Lower lobe of right lung (tissue), 2 donors: ENCODE results near the gene JAZF1. TPM values are rescaled to one million over a fixed set of nuclear protein-coding genes. Genes with fewer than 3 reads are reported as not detected.
A peak's percentile ranks its signal among the peaks of the same experiment; 100 is the strongest.

Source experiments
- ATAC-seq, 2 donors: fragments of 200-7000 bp; cut with Tn5 transposase; one replicate each; pipeline ENCODE4 v1.9.1; 2020 to 2022; ENCODE audit warnings: mild to moderate bottlenecking in 2 of 2, moderate library complexity in 2 of 2
- DNase-seq: peaks from one replicate; pipeline ENCODE4 v3.0.0-alpha.2; 2020
- H3K27ac ChIP-seq: fragments of 200-600 bp; one replicate; pipeline ENCODE4 v1.8.0; 2022
- H3K27me3 ChIP-seq: fragments of 200-600 bp; one replicate; pipeline ENCODE4 v1.8.0; 2022; ENCODE audit warnings: low read depth
- H3K36me3 ChIP-seq: fragments of 200-600 bp; one replicate; pipeline ENCODE4 v1.8.0; 2022; ENCODE audit warnings: mild to moderate bottlenecking
- H3K4me1 ChIP-seq: fragments of 200-600 bp; one replicate; pipeline ENCODE4 v1.8.0; 2022
- H3K4me3 ChIP-seq: fragments of 200-600 bp; one replicate; pipeline ENCODE4 v1.8.0; 2022; ENCODE audit warnings: mild to moderate bottlenecking
- H3K9me3 ChIP-seq: fragments of 200-600 bp; one replicate; pipeline ENCODE4 v1.8.0; 2022
- CTCF ChIP-seq: fragments of 200-600 bp; IDR thresholded peaks from one replicate; pipeline ENCODE4 v1.8.0; 2022; ENCODE audit warnings: antibody characterized with exemption, mild to moderate bottlenecking
- intact Hi-C: fragments of 100-400 bp; cut with DNase I; formaldehyde crosslinking; loops from one replicate; pipeline ENCODE4 v1.11.0; 2022
- total RNA-seq: library from RNA; stranded (reverse); fragmentation: NEBNext Ultra II Directional; extraction: Animal tissue kit (Norgen Biotek cat#: 25700); gene quantifications from one replicate; pipeline ENCODE4 v1.2.1, GENCODE V29; 2021
- donor health status: DM: no; HTN: yes; CAD: no; lungs with severe emphysema.

The JAZF1 gene
- total RNA-seq, 1 donor from 2014 or later = 19.4 TPM

GRCh38 chr7:27920281-27920946, 260.2 kb downstream of the JAZF1 start:
- Histone ChIP-seq H3K4me3 (no peak overlapping the region), H3K27me3 (no peaks in the 10 kb centered on the region), H3K36me3 (no peaks in the 10 kb centered on the region), H3K9me3 (no peaks in the 10 kb centered on the region), H3K4me1 (peaks cover 9% of the 10 kb centered on the region), H3K27ac (no peak overlapping the region)
- intact Hi-C loops = no loop called here
- DNase-seq = no peak
- TF ChIP-seq CTCF = no peak
- no peak for ATAC-seq

GRCh38 chr7:27918503-27918902, 262.1 kb downstream of the JAZF1 start:
- intact Hi-C loops = no loop called here
- no peaks in the 10 kb centered on the region for H3K27me3 ChIP-seq
- H3K27ac ChIP-seq = no peak overlapping the region
- H3K4me3 ChIP-seq = no peak overlapping the region
- H3K36me3 ChIP-seq = no peaks in the 10 kb centered on the region
- peaks cover 9% of the 10 kb centered on the region for H3K4me1 ChIP-seq
- DNase-seq (no peak), ATAC-seq (no peak)
- H3K9me3 ChIP-seq = no peaks in the 10 kb centered on the region
- TF ChIP-seq CTCF = no peak

GRCh38 chr7:27917774-27918314, 262.8 kb downstream of the JAZF1 start:
- H3K36me3 ChIP-seq = no peaks in the 10 kb centered on the region
- no peaks in the 10 kb centered on the region for H3K27me3 ChIP-seq
- intact Hi-C loops = no loop called here
- H3K4me1 ChIP-seq = peaks cover 9% of the 10 kb centered on the region
- H3K27ac ChIP-seq = no peak overlapping the region
- no peaks in the 10 kb centered on the region for H3K9me3 ChIP-seq
- ATAC-seq (peak; percentile 38 to 49), DNase-seq (no peak)
- no peak overlapping the region for H3K4me3 ChIP-seq
- TF ChIP-seq CTCF = no peak

GRCh38 chr7:27917119-27917518, 263.5 kb downstream of the JAZF1 start:
- peaks cover 9% of the 10 kb centered on the region for H3K4me1 ChIP-seq
- H3K27me3 ChIP-seq = no peaks in the 10 kb centered on the region
- no peak for TF ChIP-seq CTCF
- no peak overlapping the region for H3K4me3 ChIP-seq
- ATAC-seq = peak; percentile 57 to 60
- no peaks in the 10 kb centered on the region for H3K36me3 ChIP-seq
- no peak for DNase-seq
- H3K9me3 ChIP-seq = no peaks in the 10 kb centered on the region
- H3K27ac ChIP-seq = no peak overlapping the region
- intact Hi-C loops = no loop called here

GRCh38 chr7:27916372-27916771, 264.2 kb downstream of the JAZF1 start:
- H3K27ac ChIP-seq = no peak overlapping the region
- DNase-seq = no peak
- ATAC-seq = peak; percentile 20 to 52
- H3K4me3 ChIP-seq = no peak overlapping the region
- H3K9me3 ChIP-seq = no peaks in the 10 kb centered on the region
- H3K27me3 ChIP-seq = no peaks in the 10 kb centered on the region
- TF ChIP-seq CTCF = no peak
- intact Hi-C loops = no loop called here
- peaks cover 7% of the 10 kb centered on the region for H3K4me1 ChIP-seq
- no peaks in the 10 kb centered on the region for H3K36me3 ChIP-seq
